GM12872 (cell line): Measurements from ENCODE around the gene CYSRT1.

Source experiments
- CTCF ChIP-seq: IDR thresholded peaks from 3 replicates; pipeline ENCODE4 v1.5.1; 2011; ENCODE audit warnings: low read depth, mild to moderate bottlenecking, low read length, moderate library complexity; ENCODE audit not compliant: insufficient read depth

CYSRT1 gene

DNA sequence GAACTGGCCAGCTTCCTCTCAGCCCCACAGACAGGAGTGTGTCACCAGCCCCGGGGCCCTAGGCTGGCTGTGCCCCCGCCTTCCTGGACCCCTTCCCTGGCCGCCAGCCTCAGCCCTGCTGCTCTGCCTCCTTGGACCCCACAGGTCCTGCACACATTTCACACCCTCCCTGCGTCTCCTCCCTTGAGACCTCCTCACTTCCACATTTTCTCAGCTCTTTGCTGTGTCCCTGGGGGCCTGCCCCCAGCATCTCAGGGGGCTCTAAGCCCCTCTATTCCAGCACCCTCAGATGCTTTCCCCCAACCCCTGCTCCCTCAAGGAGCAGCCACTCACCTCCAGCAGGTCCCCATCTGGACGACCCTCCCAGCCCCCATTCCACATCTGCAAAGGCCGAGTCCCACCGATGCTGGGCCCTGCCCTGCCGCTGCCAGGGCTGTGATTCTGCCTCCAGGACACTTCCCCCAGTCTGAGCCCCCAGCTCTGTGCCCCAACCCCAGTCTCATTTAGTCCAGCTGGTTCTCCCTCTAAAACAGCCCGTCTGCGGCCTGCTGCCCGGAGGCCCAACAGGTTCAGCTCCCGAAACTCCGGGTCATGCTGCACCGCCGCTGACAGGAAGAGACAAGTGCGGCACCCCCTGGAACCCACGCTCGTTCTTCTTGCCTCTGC lies 9.9 kb downstream of the CYSRT1 start:
- no peak for TF ChIP-seq CTCF

DNA sequence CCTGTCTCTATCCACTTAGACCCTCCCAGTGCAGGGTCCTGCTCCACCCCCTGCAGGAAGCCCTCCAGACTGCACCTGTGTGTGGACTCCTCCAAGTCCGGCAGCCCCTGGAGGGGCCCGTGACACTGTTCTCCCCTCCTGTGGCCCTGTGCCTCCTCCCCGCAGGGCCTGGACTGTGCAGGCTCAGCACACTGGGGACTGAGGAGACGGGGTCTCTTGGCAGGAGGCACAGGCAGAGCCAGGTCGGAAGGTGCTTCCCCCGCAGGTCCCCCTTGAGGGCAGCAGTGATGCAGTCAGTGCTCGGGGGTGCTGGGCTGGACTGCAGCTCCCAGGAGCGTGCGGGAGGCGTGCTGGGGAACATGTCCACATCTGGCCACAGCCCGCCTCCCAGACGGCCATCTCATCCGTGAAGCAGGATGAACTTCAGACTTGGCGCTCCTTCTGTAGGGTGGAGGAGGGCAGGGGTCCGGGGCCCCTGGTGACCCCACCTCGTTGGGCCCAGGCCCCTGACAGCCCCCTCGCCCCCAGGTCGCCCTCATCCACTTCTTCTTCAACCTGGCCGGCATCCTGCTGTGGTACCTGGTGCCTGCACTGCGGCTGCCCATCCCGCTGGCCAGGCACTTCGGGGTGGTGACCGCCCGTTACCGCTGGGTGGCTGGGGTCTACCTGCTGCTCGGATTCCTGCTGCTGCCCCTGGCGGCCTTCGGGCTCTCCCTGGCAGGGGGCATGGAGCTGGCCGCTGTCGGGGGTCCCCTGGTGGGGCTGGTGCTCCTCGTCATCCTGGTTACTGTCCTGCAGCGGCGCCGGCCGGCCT lies 10.7 kb downstream of the CYSRT1 start:
- peak; percentile 46; the same call in 2 of the 3 replicates for TF ChIP-seq CTCF

DNA sequence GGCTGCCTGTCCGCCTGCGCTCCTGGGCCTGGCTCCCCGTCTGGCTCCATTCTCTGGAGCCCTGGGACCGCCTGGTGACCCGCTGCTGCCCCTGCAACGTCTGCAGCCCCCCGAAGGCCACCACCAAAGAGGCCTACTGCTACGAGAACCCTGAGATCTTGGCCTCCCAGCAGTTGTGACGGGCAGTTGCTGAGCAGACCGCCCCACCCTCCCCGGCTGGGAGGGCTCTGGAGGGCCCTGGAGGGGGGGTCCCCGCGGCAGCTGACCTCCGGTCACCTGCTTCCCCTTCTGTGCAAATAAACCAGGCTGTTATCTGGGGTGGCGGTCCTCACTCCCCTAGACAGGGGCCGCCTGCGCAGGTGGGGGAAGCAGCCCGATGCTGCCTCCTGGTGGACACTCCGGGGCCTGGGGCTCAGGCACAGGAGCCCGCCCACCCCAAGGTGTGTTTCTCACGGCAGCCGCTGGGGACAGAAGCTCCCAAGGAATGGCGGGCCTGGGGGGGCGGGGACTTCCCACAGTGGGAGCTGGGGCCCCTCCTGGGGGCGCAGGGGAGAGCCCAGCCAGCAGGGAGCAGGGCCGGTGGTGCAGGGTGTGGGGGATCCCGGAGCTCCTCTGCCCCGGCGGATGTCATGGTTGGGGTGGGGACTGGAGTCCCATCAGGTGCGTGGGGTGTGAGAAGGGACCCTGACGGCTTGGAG lies 11.4 kb downstream of the CYSRT1 start:
- TF ChIP-seq CTCF: peak; percentile 93

GRCh38 chr9:137236936-137237421 lies 12.0 kb downstream of the CYSRT1 start:
- no peak for TF ChIP-seq CTCF

DNA sequence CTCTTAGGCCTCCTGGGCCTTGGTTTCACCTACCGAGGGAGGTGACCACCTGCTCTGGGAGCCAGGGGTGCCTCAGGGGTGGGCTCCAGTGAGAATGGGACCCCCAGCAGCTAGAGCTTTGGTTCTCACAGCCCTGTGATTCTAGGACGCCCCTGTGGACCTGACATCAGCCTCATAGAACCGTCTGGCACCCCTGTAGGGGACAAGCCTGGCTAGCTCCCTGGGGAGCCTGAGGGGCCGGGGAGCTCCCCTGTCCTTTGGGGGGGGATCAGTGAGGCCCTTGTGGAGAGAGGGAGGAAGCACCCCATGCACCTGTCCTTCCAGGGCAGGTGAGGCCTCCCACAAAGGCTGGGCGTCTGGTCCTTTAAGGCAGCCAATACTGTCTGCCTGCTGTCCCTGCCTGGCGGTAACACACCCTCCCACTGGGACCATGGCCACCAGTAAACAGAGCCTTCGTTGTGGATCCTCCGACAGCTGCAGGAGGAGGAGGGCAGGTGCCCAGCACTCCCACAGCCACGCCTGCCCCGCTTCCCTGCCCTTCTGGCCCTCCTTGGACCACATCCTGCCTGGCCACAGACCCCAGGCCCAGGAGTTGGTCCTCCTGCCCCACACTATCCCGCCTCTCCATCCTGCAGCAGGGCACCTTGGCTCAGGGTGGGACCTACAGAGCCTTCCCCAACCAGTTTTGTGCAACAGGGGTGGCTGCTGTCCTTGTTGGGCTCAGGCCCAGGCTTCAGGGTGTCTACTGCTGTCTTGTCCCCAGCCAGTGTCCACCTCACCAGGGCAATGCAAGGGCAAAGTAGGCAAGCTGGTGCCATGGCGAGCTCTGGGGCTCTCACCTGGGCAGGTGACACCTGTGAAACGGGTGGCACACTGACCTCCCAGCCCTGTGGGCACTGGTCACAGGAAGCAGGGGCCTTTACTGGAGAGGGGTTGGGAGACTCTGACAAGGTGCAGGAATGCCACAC lies 13.1 kb downstream of the CYSRT1 start:
- TF ChIP-seq CTCF: no peak

GRCh38 chr9:137240318-137240840 lies 15.4 kb downstream of the CYSRT1 start:
- no peak for TF ChIP-seq CTCF
